HG02642 (cell line): ENCODE measurements around the gene UBAC1.
"Not testable (repeated sequence)": the region's sequence is repeated elsewhere in the genome, so short reads cannot be mapped to it uniquely, and the experiment has no call there.

Experiments
- ATAC-seq: cut with Tn5 transposase; IDR thresholded peaks from one replicate; pipeline ENCODE4 v1.9.1; 2021; ENCODE audit warnings: mild to moderate bottlenecking; ENCODE audit not compliant: unreplicated experiment, poor library complexity

Gene UBAC1

GRCh38 chr9:135980926-135981630 lies 19.9 kb upstream of the UBAC1 start:
- ATAC-seq: no peak

- ATAC-seq: no peak
Observed at GRCh38 chr9:135979547-135980166, 18.5 kb upstream of the UBAC1 start.

- ATAC-seq: no peak
Observed at GRCh38 chr9:135978642-135979546, 17.7 kb upstream of the UBAC1 start.

GRCh38 chr9:135976944-135977343 lies 15.8 kb upstream of the UBAC1 start:
- ATAC-seq: no peak

- ATAC-seq: no peak
Observed at GRCh38 chr9:135976531-135976930, 15.4 kb upstream of the UBAC1 start.

GRCh38 chr9:135975834-135976233 lies 14.7 kb upstream of the UBAC1 start:
- no peak for ATAC-seq

GRCh38 chr9:135974220-135974573 lies 13.0 kb upstream of the UBAC1 start:
- ATAC-seq: no peak

GRCh38 chr9:135973277-135974219 lies 12.4 kb upstream of the UBAC1 start:
- ATAC-seq: no peak

GRCh38 chr9:135971892-135972291 lies 10.7 kb upstream of the UBAC1 start:
- no peak for ATAC-seq

GRCh38 chr9:135971111-135971766 lies 10.1 kb upstream of the UBAC1 start:
- ATAC-seq: no peak

- ATAC-seq: no peak
Observed at GRCh38 chr9:135970128-135970815, 9.1 kb upstream of the UBAC1 start.

- ATAC-seq: no peak
Observed at GRCh38 chr9:135969064-135969683, 8.0 kb upstream of the UBAC1 start.

GRCh38 chr9:135968601-135969000 lies 7.4 kb upstream of the UBAC1 start:
- ATAC-seq: no peak

GRCh38 chr9:135968083-135968476 lies 6.9 kb upstream of the UBAC1 start:
- ATAC-seq: no peak

- not testable (repeated sequence) for ATAC-seq
Observed at GRCh38 chr9:135966916-135967260, 5.7 kb upstream of the UBAC1 start.

- ATAC-seq: no peak
Observed at GRCh38 chr9:135965124-135965756, 4.1 kb upstream of the UBAC1 start.

GRCh38 chr9:135963938-135964337 lies 2.8 kb upstream of the UBAC1 start:
- ATAC-seq: no peak

- no peak for ATAC-seq
Observed at GRCh38 chr9:135963338-135963737, 2.2 kb upstream of the UBAC1 start.
